ENCODE measurements around the gene NSD2.

NSD2 gene

DNA sequence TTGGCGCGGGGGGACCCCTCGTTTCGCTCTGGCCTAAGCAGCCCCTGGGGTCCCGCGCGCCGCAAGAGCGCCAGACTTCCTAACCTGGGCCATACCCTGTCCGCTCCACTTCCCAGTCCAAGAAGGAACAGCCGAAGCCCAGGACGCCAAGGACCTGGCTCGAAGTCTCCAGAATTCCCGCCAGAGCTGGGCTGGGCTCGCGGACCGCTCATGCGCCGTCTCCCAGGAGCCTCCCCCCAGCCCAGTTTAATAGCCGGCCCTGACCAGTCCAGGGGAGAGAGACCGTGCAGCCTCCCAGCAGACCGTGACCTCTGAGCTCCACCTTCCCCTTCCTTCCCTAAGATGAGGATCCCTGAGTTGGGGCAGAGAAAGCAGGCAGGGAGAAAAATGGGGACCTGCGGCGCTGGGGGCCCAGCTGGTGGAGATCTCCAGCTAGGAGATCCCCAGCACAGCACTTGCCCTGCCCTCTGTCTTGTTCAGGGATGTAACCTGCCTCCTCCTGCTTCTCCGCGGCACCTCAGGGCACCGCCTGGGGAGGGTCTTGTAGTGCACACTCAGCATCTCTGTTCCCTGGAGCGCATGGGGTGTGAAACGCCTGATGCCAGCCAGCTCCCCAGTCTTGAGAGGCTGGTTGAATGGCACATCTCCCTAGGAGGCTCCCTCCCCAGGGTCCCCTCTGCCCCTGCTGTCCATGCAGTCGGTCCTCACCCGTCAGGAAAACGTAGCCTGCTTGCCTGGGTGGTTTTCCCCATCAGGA is 14.1 kb upstream of the NSD2 start:
- H3K4me1 ChIP-seq (ENCODE audit: control extremely low read depth in 1 of 4, control insufficient read depth in 4 of 4, insufficient read depth in 4 of 4, low read length in 3 of 4): peaks cover 0 to 32% (median 26%) of the 10 kb centered on the region in 4 experiments
- WGBS (ENCODE audit: insufficient coverage): 36% methylated on average over 26 of the region's 32 CpGs
- H3K4me3 ChIP-seq (ENCODE audit: control insufficient read depth in 1 of 7, extremely low read depth in 1 of 7, insufficient read depth in 4 of 7, low read depth in 2 of 7, low read length in 6 of 7): peak overlapping the region; percentile 73 to 96 (median 83)
- H3K27ac ChIP-seq (ENCODE audit: insufficient read depth in 1 of 2, low read depth in 1 of 2, low read length in 2 of 2, poor library complexity in 1 of 2, severe bottlenecking in 2 of 2): peak overlapping the region in 1 of 2 experiments; percentile 64
- ChIA-PET POLR2A (interaction anchor here (1.7 kb wide), 1 partner anchor 13 kb away, joined by 8 read pairs; the partner anchor contains the start of gene NSD2), CTCF (interaction anchor here (1.1 to 5.3 kb wide), 3 partner anchors 11 to 43 kb away, joined by 3 to 39 read pairs (median 6); no protein-coding TSS in a partner anchor)
- H3K27me3 ChIP-seq (replicated peaks in 2 of 5; ENCODE audit: control insufficient read depth in 4 of 5, insufficient read depth in 5 of 5, low read length in 4 of 5): no peaks in the 10 kb centered on the region
- no peaks in the 10 kb centered on the region for H3K9me3 ChIP-seq (ENCODE audit: control extremely low read depth in 1 of 5, control insufficient read depth in 4 of 5, insufficient read depth in 2 of 5, low read depth in 1 of 5, low read length in 4 of 5)
- peaks cover 0 to 9% (median 0%) of the 10 kb centered on the region in 4 experiments for H3K36me3 ChIP-seq (ENCODE audit: control insufficient read depth in 4 of 4, insufficient read depth in 4 of 4, low read length in 3 of 4)
- no peak for DNase-seq

DNA sequence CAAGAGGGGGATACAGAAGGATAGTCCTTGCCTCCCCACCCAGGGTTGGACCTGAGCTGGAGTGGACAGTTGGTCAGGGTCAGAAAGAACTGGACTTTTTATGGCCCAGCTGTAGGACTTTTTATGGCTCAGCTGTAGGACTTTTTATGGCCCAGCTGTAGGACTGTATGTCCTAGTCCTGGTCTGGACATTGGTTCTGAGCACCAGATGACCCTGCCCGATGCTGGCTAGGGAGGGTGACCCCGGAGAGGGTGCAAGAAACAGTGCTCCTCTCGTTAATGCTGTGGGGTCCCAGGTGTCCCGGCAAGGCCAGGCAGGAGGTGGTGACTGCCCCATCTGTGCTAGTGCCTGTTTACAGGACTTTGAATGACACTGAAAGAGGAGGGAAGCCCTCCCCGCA is 13.3 kb upstream of the NSD2 start:
- H3K27ac ChIP-seq (ENCODE audit: insufficient read depth in 1 of 2, low read depth in 1 of 2, low read length in 2 of 2, poor library complexity in 1 of 2, severe bottlenecking in 2 of 2): no peak overlapping the region
- WGBS (ENCODE audit: insufficient coverage): 98% methylated on average over 5 of the region's 5 CpGs
- CTCF ChIA-PET: interaction anchor here (1.1 to 5.3 kb wide), 2 partner anchors 29 to 42 kb away, joined by 6 to 39 read pairs; no protein-coding TSS in a partner anchor
- H3K4me3 ChIP-seq (ENCODE audit: control insufficient read depth in 1 of 7, extremely low read depth in 1 of 7, insufficient read depth in 4 of 7, low read depth in 2 of 7, low read length in 6 of 7): no peak overlapping the region
- H3K36me3 ChIP-seq (ENCODE audit: control insufficient read depth in 4 of 4, insufficient read depth in 4 of 4, low read length in 3 of 4): peaks cover 0 to 6% (median 0%) of the 10 kb centered on the region in 4 experiments
- no peaks in the 10 kb centered on the region for H3K27me3 ChIP-seq (replicated peaks in 2 of 5; ENCODE audit: control insufficient read depth in 4 of 5, insufficient read depth in 5 of 5, low read length in 4 of 5)
- no peak for DNase-seq
- peaks cover 0 to 40% (median 34%) of the 10 kb centered on the region in 4 experiments for H3K4me1 ChIP-seq (ENCODE audit: control extremely low read depth in 1 of 4, control insufficient read depth in 4 of 4, insufficient read depth in 4 of 4, low read length in 3 of 4)
- POLR2A ChIA-PET: no interaction called here
- H3K9me3 ChIP-seq (ENCODE audit: control extremely low read depth in 1 of 5, control insufficient read depth in 4 of 5, insufficient read depth in 2 of 5, low read depth in 1 of 5, low read length in 4 of 5): no peaks in the 10 kb centered on the region

DNA sequence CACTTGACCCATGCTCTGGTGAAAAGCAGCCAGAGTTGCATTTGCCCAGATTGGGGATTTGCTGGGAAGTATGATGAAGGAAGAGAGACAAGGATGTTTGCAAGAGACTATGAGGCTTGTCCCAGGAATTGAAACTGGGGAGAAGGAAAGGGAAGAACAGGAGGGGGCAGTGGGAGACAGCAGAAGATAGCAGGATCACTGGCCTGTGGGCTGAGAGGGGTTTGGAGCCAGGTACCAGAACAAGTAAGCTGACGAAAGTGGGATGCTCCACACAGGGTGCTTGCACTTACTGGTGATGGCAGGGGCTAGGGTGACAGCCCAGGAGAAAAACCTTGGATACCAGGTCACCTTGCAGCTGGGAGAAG is 11.8 kb upstream of the NSD2 start:
- POLR2A ChIA-PET: no interaction called here
- WGBS (ENCODE audit: insufficient coverage): 100% methylated on average over 1 of the region's 1 CpG
- Histone ChIP-seq H3K4me3 (ENCODE audit: control insufficient read depth in 1 of 7, extremely low read depth in 1 of 7, insufficient read depth in 4 of 7, low read depth in 2 of 7, low read length in 6 of 7) (no peak overlapping the region), H3K4me1 (ENCODE audit: control extremely low read depth in 1 of 4, control insufficient read depth in 4 of 4, insufficient read depth in 4 of 4, low read length in 3 of 4) (peaks cover 0 to 45% (median 38%) of the 10 kb centered on the region in 4 experiments), H3K36me3 (ENCODE audit: control insufficient read depth in 4 of 4, insufficient read depth in 4 of 4, low read length in 3 of 4) (no peaks in the 10 kb centered on the region), H3K9me3 (ENCODE audit: control extremely low read depth in 1 of 5, control insufficient read depth in 4 of 5, insufficient read depth in 2 of 5, low read depth in 1 of 5, low read length in 4 of 5) (no peaks in the 10 kb centered on the region), H3K27ac (ENCODE audit: insufficient read depth in 1 of 2, low read depth in 1 of 2, low read length in 2 of 2, poor library complexity in 1 of 2, severe bottlenecking in 2 of 2) (no peak overlapping the region), H3K27me3 (replicated peaks in 2 of 5; ENCODE audit: control insufficient read depth in 4 of 5, insufficient read depth in 5 of 5, low read length in 4 of 5) (no peaks in the 10 kb centered on the region)
- no peak for DNase-seq
- CTCF ChIA-PET: interaction anchor here (1.0 to 1.6 kb wide), 4 partner anchors 10 to 40 kb away, joined by 4 to 9 read pairs (median 4); no protein-coding TSS in a partner anchor

DNA sequence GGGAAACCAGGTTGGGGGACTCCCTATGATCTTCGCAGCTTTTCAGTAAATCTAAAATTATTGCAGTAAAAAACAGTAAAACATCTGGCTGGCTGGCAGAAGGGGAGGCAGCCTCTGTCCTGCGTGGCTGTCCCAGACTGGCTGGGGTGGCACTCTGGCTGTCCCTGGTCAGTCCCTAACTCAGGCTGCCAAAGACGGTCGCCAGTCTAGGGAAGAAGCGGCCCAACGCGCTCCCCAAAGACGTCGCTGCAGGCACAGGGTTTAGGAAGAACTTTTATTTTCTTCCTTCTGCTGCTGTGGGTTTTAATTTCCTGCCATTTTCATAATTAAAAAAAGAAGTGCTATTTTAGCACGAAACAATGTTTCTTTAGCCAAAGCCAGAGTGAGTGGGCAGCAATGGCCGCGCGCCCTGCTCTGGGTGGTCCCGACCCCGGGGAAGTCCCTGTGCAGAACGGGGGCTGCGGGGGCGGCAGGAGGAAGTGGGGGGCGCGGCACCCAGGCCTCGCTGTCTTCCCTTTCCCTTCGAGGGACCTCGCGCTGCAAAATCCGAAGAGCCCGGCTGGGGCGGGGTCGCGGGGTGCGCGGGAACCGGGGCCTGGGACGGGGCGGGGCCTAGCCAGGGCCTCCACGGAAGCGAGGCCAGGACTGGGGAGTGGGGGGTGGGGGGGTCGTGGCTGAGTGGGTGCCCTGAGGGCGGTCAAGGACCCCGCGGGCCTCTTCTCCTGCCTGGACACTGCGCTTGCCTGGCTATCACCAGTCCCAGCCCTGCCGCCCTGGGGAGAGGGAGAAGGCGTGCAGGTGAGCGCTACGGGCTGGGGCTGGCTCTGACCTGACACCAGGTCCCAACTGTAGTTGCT is 8.9 kb upstream of the NSD2 start:
- no peaks in the 10 kb centered on the region for H3K36me3 ChIP-seq (ENCODE audit: control insufficient read depth in 4 of 4, insufficient read depth in 4 of 4, low read length in 3 of 4)
- POLR2A ChIA-PET: no interaction called here
- DNase-seq: peak in 2 of 3 donors; percentile 37 to 52
- peak overlapping the region; percentile 32 to 77 (median 48) for H3K4me3 ChIP-seq (ENCODE audit: control insufficient read depth in 1 of 7, extremely low read depth in 1 of 7, insufficient read depth in 4 of 7, low read depth in 2 of 7, low read length in 6 of 7)
- CTCF ChIA-PET: interaction anchor here (1.3 to 2.5 kb wide), 3 partner anchors 8 to 48 kb away, joined by 4 to 13 read pairs (median 6); no protein-coding TSS in a partner anchor
- peaks cover 0 to 28% (median 23%) of the 10 kb centered on the region in 4 experiments for H3K4me1 ChIP-seq (ENCODE audit: control extremely low read depth in 1 of 4, control insufficient read depth in 4 of 4, insufficient read depth in 4 of 4, low read length in 3 of 4)
- no peaks in the 10 kb centered on the region for H3K27me3 ChIP-seq (replicated peaks in 2 of 5; ENCODE audit: control insufficient read depth in 4 of 5, insufficient read depth in 5 of 5, low read length in 4 of 5)
- H3K9me3 ChIP-seq (ENCODE audit: control extremely low read depth in 1 of 5, control insufficient read depth in 4 of 5, insufficient read depth in 2 of 5, low read depth in 1 of 5, low read length in 4 of 5): no peaks in the 10 kb centered on the region
- peak overlapping the region in 1 of 2 experiments; percentile 25 for H3K27ac ChIP-seq (ENCODE audit: insufficient read depth in 1 of 2, low read depth in 1 of 2, low read length in 2 of 2, poor library complexity in 1 of 2, severe bottlenecking in 2 of 2)
- WGBS (ENCODE audit: insufficient coverage): 15% methylated on average over 18 of the region's 45 CpGs

DNA sequence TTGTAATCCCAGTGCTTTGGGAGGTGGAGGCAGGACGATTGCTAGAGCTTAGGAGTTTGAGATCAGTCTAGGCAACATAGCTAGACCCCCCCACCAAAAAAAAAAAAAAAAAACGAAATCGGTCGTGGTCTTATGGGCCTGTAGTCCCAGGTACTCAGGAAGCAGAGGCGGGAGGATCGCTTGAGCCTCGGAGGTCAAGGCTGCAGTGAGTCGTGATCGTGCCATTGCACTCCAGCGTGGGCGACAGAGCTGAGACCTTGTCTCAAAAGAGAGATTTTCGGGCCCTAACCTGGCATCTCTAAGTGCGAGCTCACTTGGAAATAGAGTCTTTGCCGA is 8.3 kb upstream of the NSD2 start:
- Histone ChIP-seq H3K4me3 (ENCODE audit: control insufficient read depth in 1 of 7, extremely low read depth in 1 of 7, insufficient read depth in 4 of 7, low read depth in 2 of 7, low read length in 6 of 7) (peak overlapping the region in 5 of 7 experiments; percentile 34 to 77 (median 62)), H3K9me3 (ENCODE audit: control extremely low read depth in 1 of 5, control insufficient read depth in 4 of 5, insufficient read depth in 2 of 5, low read depth in 1 of 5, low read length in 4 of 5) (no peaks in the 10 kb centered on the region), H3K4me1 (ENCODE audit: control extremely low read depth in 1 of 4, control insufficient read depth in 4 of 4, insufficient read depth in 4 of 4, low read length in 3 of 4) (peaks cover 0 to 23% (median 18%) of the 10 kb centered on the region in 4 experiments), H3K27me3 (replicated peaks in 2 of 5; ENCODE audit: control insufficient read depth in 4 of 5, insufficient read depth in 5 of 5, low read length in 4 of 5) (no peaks in the 10 kb centered on the region), H3K27ac (ENCODE audit: insufficient read depth in 1 of 2, low read depth in 1 of 2, low read length in 2 of 2, poor library complexity in 1 of 2, severe bottlenecking in 2 of 2) (no peak overlapping the region), H3K36me3 (ENCODE audit: control insufficient read depth in 4 of 4, insufficient read depth in 4 of 4, low read length in 3 of 4) (no peaks in the 10 kb centered on the region)
- ChIA-PET POLR2A (interaction anchor here (1.0 kb wide), 1 partner anchor 25 kb away, joined by 3 read pairs; no protein-coding TSS in a partner anchor), CTCF (interaction anchor here (1.6 to 2.5 kb wide), 2 partner anchors 36 to 44 kb away, joined by 6 to 13 read pairs; no protein-coding TSS in a partner anchor)
- no peak for DNase-seq
- WGBS (ENCODE audit: insufficient coverage): 59% methylated on average over 11 of the region's 14 CpGs

DNA sequence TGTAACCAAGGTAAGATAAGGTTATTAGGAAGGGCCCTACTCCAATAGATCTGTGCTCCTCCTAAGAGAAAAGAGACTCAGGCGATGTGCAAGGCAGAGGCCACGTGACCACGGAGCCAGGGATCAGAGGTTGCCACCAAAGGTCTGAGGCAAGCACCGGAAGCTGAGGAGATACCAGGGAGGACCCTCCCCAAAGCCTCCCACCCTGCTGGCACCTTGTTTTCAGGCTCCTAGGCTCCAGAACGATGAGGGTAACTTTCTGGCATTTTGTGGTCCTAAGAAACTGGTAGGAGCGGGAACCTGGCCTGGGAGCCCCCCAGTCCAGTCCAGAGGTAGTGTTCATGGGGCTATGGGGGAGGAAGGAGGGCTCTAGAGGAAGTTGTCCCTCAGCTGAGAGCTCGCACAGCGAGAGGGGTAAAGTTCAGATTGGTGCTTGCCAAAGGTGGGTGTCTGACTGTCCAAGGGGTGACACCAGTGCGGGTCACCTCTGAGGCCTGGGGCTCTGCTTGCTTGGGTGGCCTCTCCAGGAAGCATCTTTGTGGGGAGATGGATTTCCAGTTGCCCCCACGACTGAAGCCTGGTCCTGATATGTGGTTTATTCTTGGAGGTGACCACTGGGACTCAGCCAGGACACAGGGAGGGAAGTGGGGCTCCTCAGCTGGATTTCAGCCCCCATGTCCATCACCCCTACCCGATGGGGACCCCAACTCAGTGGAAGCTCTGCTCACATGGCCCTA is 7.7 kb upstream of the NSD2 start:
- Histone ChIP-seq H3K27ac (ENCODE audit: insufficient read depth in 1 of 2, low read depth in 1 of 2, low read length in 2 of 2, poor library complexity in 1 of 2, severe bottlenecking in 2 of 2) (no peak overlapping the region), H3K4me1 (ENCODE audit: control extremely low read depth in 1 of 4, control insufficient read depth in 4 of 4, insufficient read depth in 4 of 4, low read length in 3 of 4) (peaks cover 0 to 23% (median 18%) of the 10 kb centered on the region in 4 experiments), H3K27me3 (replicated peaks in 2 of 5; ENCODE audit: control insufficient read depth in 4 of 5, insufficient read depth in 5 of 5, low read length in 4 of 5) (no peaks in the 10 kb centered on the region), H3K36me3 (ENCODE audit: control insufficient read depth in 4 of 4, insufficient read depth in 4 of 4, low read length in 3 of 4) (no peaks in the 10 kb centered on the region), H3K9me3 (ENCODE audit: control extremely low read depth in 1 of 5, control insufficient read depth in 4 of 5, insufficient read depth in 2 of 5, low read depth in 1 of 5, low read length in 4 of 5) (no peaks in the 10 kb centered on the region), H3K4me3 (ENCODE audit: control insufficient read depth in 1 of 7, extremely low read depth in 1 of 7, insufficient read depth in 4 of 7, low read depth in 2 of 7, low read length in 6 of 7) (peak overlapping the region in 1 of 7 experiments; percentile 62)
- ChIA-PET POLR2A (interaction anchor here (1.0 kb wide), 1 partner anchor 24 kb away, joined by 3 read pairs; no protein-coding TSS in a partner anchor), CTCF (interaction anchor here (1.5 to 3.2 kb wide), 4 partner anchors 12 to 43 kb away, joined by 4 to 13 read pairs (median 9); no protein-coding TSS in a partner anchor)
- 95% methylated on average over 7 of the region's 11 CpGs for WGBS (ENCODE audit: insufficient coverage)
- DNase-seq: no peak
